Measurements from ENCODE around the gene PPP6R3. TPM values are rescaled to one million over a fixed set of nuclear protein-coding genes. Genes with fewer than 3 reads are reported as not detected.

The PPP6R3 gene
- total RNA-seq, 2 donors from 2014 or later, result 118 to 136 TPM

- H3K27me3 ChIP-seq (ENCODE audit: control insufficient read depth, insufficient read depth, low read length, poor library complexity, severe bottlenecking), result no peaks in the 10 kb centered on the region
- no peak for DNase-seq
- peaks cover 19% of the 10 kb centered on the region for H3K9me3 ChIP-seq (ENCODE audit: control insufficient read depth, low read length)
- Mint-ChIP-seq H3K27ac (no peak overlapping the region), H3K4me1 (no peaks in the 10 kb centered on the region), H3K4me3 (no peak overlapping the region), H3K9me3 (peaks cover 25% of the 10 kb centered on the region), H3K27me3 (ENCODE audit: insufficient read depth) (no peaks in the 10 kb centered on the region), H3K36me3 (ENCODE audit: low read depth) (peaks cover 72% of the 10 kb centered on the region)
- no peak for TF ChIP-seq CTCF (conservative IDR thresholded peaks at IDR 0.05)
- no peak overlapping the region for H3K27ac ChIP-seq (ENCODE audit: low read depth, low read length)
- H3K9ac ChIP-seq (ENCODE audit: extremely low read depth, low read length, poor library complexity, severe bottlenecking), result no peak overlapping the region
- no peak overlapping the region for H3K4me3 ChIP-seq (ENCODE audit: low read length)
- no peaks in the 10 kb centered on the region for H3K4me1 ChIP-seq (ENCODE audit: control insufficient read depth, insufficient read depth, low read length)
- WGBS, 2 experiments (ENCODE audit: insufficient coverage in 1 of 2, insufficient read length in 1 of 2), result 96% methylated on average over 3 of the region's 3 CpGs; no CpG with 5 or more reads in 1 of the 2 experiments
- H3K36me3 ChIP-seq (ENCODE audit: control insufficient read depth, insufficient read depth, low read length), result peaks cover 41% of the 10 kb centered on the region
Measured at GRCh38 chr11:68430801-68431200, 29.8 kb upstream of the PPP6R3 start.

GRCh38 chr11:68431984-68432645 lies 28.4 kb upstream of the PPP6R3 start:
- Mint-ChIP-seq H3K27ac (no peak overlapping the region), H3K4me3 (no peak overlapping the region), H3K27me3 (ENCODE audit: insufficient read depth) (no peaks in the 10 kb centered on the region), H3K4me1 (no peaks in the 10 kb centered on the region), H3K9me3 (peaks cover 25% of the 10 kb centered on the region), H3K36me3 (ENCODE audit: low read depth) (peaks cover 67% of the 10 kb centered on the region)
- DNase-seq, result no peak
- Histone ChIP-seq H3K4me1 (ENCODE audit: control insufficient read depth, insufficient read depth, low read length) (no peaks in the 10 kb centered on the region), H3K9me3 (ENCODE audit: control insufficient read depth, low read length) (peaks cover 19% of the 10 kb centered on the region), H3K27me3 (ENCODE audit: control insufficient read depth, insufficient read depth, low read length, poor library complexity, severe bottlenecking) (no peaks in the 10 kb centered on the region), H3K36me3 (ENCODE audit: control insufficient read depth, insufficient read depth, low read length) (peaks cover 30% of the 10 kb centered on the region), H3K9ac (ENCODE audit: extremely low read depth, low read length, poor library complexity, severe bottlenecking) (no peak overlapping the region), H3K27ac (ENCODE audit: low read depth, low read length) (no peak overlapping the region), H3K4me3 (ENCODE audit: low read length) (no peak overlapping the region)
- no peak for TF ChIP-seq CTCF (conservative IDR thresholded peaks at IDR 0.05)
- 83 to 93% methylated on average over 16 to 24 of the region's 24 CpGs for WGBS, 2 experiments (ENCODE audit: insufficient coverage in 1 of 2, insufficient read length in 1 of 2)

- peaks cover 64% of the 10 kb centered on the region for H3K36me3 Mint-ChIP-seq (ENCODE audit: low read depth)
- Histone ChIP-seq H3K4me1 (ENCODE audit: control insufficient read depth, insufficient read depth, low read length) (no peaks in the 10 kb centered on the region), H3K27ac (ENCODE audit: low read depth, low read length) (no peak overlapping the region), H3K27me3 (ENCODE audit: control insufficient read depth, insufficient read depth, low read length, poor library complexity, severe bottlenecking) (no peaks in the 10 kb centered on the region), H3K9ac (ENCODE audit: extremely low read depth, low read length, poor library complexity, severe bottlenecking) (no peak overlapping the region), H3K4me3 (ENCODE audit: low read length) (no peak overlapping the region), H3K9me3 (ENCODE audit: control insufficient read depth, low read length) (peaks cover 19% of the 10 kb centered on the region), H3K36me3 (ENCODE audit: control insufficient read depth, insufficient read depth, low read length) (peaks cover 26% of the 10 kb centered on the region)
- H3K4me1 Mint-ChIP-seq, result no peaks in the 10 kb centered on the region
- H3K27ac Mint-ChIP-seq, result no peak overlapping the region
- no peaks in the 10 kb centered on the region for H3K27me3 Mint-ChIP-seq (ENCODE audit: insufficient read depth)
- 92 to 94% methylated on average over 9 to 17 of the region's 17 CpGs for WGBS, 2 experiments (ENCODE audit: insufficient coverage in 1 of 2, insufficient read length in 1 of 2)
- no peak overlapping the region for H3K4me3 Mint-ChIP-seq
- H3K9me3 Mint-ChIP-seq, result peaks cover 25% of the 10 kb centered on the region
- no peak for DNase-seq
- no peak for TF ChIP-seq CTCF (conservative IDR thresholded peaks at IDR 0.05)
Measured at GRCh38 chr11:68432874-68433273, 27.7 kb upstream of the PPP6R3 start.
